Large intestine (tissue), 3 donors: ENCODE results near the gene CAPN5. TPM values are rescaled to one million over a fixed set of nuclear protein-coding genes. Genes with fewer than 3 reads are reported as not detected.
"Not testable (repeated sequence)": the region's sequence is repeated elsewhere in the genome, so short reads cannot be mapped to it uniquely, and the experiment has no call there.

Experiments
- DNase-seq, 2 donors: peaks; one replicate each; pipeline versions ENCODE4 v3.0.0 to v3.0.0-alpha.2; 2013
- H3K27ac ChIP-seq: one replicate; pipeline ENCODE4 v1.5.1; 2013; ENCODE audit warnings: low read length
- H3K27me3 ChIP-seq: 2 replicates; pipeline ENCODE4 v1.6.1; 2013; ENCODE audit warnings: low read length; ENCODE audit not compliant: control insufficient read depth, insufficient read depth
- H3K36me3 ChIP-seq: 2 replicates; pipeline ENCODE4 v1.6.1; 2013; ENCODE audit warnings: low read length; ENCODE audit not compliant: control insufficient read depth, insufficient read depth
- H3K4me1 ChIP-seq: one replicate; pipeline ENCODE4 v1.6.1; 2013; ENCODE audit warnings: low read length; ENCODE audit not compliant: control insufficient read depth, insufficient read depth
- H3K4me3 ChIP-seq: one replicate; pipeline ENCODE4 v1.5.1; 2013; ENCODE audit warnings: low read length
- H3K9me3 ChIP-seq: one replicate; pipeline ENCODE4 v1.6.1; 2013; ENCODE audit warnings: mild to moderate bottlenecking, low read depth, low read length, moderate library complexity; ENCODE audit not compliant: control insufficient read depth
- WGBS: methylation state at CpG from one replicate; pipeline ENCODE4 v1.1.5; 2013; ENCODE audit warnings: low lambda C conversion rate; ENCODE audit not compliant: insufficient coverage; 5-methylcytosine and 5-hydroxymethylcytosine counted together
- polyA plus RNA-seq: library from polyadenylated mRNA; unstranded; fragments of 120-200 nt; gene quantifications from one replicate; pipeline ENCODE4 v1.2.1, GENCODE V29; 2013

CAPN5 gene
- polyA plus RNA-seq, 1 donor, result 40.2 TPM

DNA sequence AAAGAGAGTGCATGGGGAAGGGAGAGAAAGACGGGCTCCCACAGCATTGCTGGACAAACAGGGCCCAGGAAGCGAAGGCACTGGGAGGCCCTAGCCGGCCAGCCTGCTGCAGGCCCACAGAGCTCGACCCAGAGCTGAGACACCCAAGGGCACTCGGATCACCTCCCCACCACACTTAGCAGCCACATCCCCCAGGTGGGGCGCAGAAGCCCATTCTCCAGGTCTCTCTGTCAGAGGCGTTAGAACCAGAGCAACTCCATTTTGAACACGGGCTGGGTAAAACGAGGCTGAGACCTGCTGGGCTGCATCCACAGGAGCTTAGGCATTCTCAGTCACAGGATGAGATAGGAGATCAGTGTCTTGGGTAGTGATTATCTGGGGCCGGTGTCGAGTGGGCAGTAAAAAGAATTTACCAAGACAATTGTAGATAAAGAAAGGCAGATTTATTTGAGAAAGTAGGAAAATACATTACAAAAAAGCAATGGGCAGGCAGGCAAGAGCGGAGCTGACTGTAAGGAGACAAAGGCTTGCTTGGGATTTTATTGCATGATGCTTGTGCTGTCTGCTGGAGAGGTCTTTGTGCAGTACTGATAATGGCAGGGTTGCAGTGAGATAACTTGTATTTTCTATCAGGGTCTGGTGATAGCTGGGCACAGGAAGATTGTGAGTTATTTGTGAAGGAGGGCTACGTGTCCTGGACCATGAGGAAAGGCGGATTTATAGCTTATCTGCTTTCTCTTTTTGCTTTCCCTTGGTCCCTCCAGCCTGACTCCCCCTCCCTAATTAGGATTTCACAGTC, 13.4 kb upstream of the CAPN5 start:
- no peak overlapping the region for H3K4me3 ChIP-seq
- H3K4me1 ChIP-seq, result peaks cover 11% of the 10 kb centered on the region
- no peak for DNase-seq
- no peaks in the 10 kb centered on the region for H3K27me3 ChIP-seq
- H3K27ac ChIP-seq, result no peak overlapping the region
- H3K36me3 ChIP-seq, result no peaks in the 10 kb centered on the region
- 20% methylated on average over 2 of the region's 14 CpGs for WGBS
- H3K9me3 ChIP-seq, result peaks cover 25% of the 10 kb centered on the region

DNA sequence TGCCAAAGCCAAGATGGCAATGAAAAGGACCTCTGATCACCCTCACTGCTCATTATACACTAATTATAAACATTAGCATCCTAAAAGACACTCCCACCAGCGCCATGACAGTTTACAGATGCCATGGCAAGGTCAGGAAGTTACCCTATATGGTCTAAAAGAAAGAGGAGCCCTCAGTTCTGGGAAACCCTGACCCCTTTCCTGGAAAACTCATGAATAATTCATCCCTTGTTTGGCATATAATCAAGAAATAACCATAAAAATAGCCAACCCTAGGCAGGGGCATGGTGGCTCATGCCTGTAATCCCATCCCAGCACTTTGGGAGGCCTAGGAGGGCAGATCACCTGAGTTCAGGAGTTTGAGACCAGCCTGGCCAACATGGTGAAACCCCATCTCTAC, 12.7 kb upstream of the CAPN5 start:
- DNase-seq, result no peak
- Histone ChIP-seq H3K27ac (no peak overlapping the region), H3K9me3 (peaks cover 25% of the 10 kb centered on the region), H3K27me3 (no peaks in the 10 kb centered on the region), H3K4me3 (no peak overlapping the region), H3K36me3 (no peaks in the 10 kb centered on the region), H3K4me1 (peaks cover 5% of the 10 kb centered on the region)
- no CpG with 5 or more reads among the region's 1 CpG for WGBS

DNA sequence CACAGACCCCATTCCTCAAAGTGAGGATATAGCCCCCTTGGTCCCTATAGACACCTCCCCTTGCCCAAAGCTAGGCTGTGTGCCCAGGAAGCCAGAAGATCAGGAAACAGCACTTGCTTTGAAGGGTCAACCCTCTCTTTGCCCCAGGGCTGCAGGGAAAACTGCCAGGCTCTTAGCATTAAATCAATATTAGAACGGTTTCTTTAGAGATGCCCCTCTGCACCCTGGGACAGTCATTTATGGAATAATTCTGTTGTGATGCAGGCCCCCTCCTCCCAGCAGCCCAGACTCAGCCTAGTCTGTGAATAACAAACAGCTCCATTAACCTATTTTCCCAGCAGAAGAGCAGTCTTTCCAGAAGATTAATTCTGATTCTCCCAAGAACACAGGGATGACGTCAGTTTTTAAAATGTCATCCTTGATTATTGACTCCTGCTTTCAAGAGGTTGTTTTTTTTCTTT, 11.6 kb upstream of the CAPN5 start:
- Histone ChIP-seq H3K36me3 (no peaks in the 10 kb centered on the region), H3K4me1 (no peaks in the 10 kb centered on the region), H3K27ac (no peak overlapping the region), H3K4me3 (no peak overlapping the region), H3K9me3 (peaks cover 25% of the 10 kb centered on the region), H3K27me3 (no peaks in the 10 kb centered on the region)
- no peak for DNase-seq
- 100% methylated on average over 1 of the region's 2 CpGs for WGBS

DNA sequence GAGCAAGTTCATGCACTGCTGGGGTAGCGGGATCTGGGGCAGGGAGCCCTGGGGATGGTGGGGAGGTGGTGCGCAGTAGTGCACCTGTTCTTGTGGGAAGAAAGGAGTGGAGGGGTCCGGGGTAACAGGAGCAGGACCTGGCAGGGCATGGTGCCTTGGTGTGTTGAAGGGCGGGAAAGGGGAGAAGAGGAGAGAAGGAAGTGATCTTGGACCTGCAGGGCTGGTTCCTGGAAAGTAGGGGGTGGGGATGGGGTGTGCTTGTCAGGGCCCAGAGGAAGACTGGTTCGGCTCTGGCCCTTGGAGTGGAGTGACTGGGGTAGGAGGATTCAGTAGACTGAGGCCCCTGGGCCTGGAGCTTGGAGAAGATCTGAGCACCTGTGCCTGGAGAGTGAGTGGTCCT, 10.9 kb upstream of the CAPN5 start:
- H3K27ac ChIP-seq, result no peak overlapping the region
- H3K36me3 ChIP-seq, result no peaks in the 10 kb centered on the region
- WGBS, result 100% methylated on average over 2 of the region's 5 CpGs
- no peaks in the 10 kb centered on the region for H3K4me1 ChIP-seq
- no peak for DNase-seq
- H3K4me3 ChIP-seq, result no peak overlapping the region
- H3K27me3 ChIP-seq, result no peaks in the 10 kb centered on the region
- peaks cover 25% of the 10 kb centered on the region for H3K9me3 ChIP-seq

DNA sequence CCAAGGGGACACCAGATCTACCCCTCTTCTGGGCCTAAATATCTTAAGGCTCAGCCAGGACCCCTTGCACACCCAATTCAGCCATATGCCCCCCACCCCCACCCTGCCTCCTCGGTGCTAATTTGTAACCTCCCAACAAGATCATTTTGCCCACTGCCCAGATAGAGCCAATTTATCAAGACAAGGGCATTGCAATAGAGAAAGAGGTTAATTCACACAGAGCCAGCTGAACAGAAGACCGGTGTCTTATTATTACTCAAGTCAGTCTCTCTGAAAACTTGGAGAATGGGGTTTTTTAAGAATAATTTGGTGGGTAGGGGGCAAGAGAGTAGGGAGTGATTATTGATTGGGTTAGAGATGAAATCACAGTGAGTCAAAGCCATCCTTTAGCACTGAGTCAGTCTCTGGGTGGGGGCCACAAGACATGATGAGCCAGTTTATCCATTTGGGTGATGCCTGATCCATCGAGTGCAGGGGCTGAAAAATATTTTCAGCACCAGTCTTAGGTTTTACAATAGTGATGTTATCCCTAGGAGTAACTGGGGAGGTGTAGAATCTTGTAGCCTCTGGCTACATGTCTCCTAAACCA, 9.9 kb upstream of the CAPN5 start:
- DNase-seq, result no peak
- WGBS, result no CpG with 5 or more reads among the region's 3 CpGs
- Histone ChIP-seq H3K4me3 (no peak overlapping the region), H3K27ac (no peak overlapping the region), H3K36me3 (no peaks in the 10 kb centered on the region), H3K9me3 (peaks cover 25% of the 10 kb centered on the region), H3K4me1 (no peaks in the 10 kb centered on the region), H3K27me3 (no peaks in the 10 kb centered on the region)

DNA sequence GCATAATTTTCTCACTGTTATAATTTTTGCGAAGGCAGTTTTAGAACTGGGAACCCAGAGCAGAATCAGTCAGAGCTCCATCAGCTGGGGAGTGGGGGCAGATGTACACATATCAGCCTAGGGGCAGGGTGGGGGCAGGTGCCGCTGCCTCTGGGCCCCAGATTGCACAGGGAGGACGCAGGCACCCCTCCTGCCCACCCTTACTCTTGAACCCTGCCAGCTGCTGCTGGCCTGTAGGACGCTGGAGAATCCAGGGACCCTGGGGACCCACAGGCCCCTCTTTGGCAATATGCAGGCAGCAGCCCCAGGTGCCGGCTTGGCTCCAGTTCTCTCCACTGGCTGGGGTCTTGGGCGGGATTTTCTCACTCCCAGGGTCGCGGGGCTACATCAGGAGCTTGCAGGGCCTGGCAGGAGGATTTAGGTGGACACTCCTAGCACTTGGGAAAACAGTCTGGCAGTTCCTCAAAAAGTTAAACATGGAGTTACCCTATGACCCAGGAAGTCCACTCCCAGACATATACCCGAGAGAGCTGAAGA, 8.8 kb upstream of the CAPN5 start:
- DNase-seq, result no peak
- WGBS, result no CpG with 5 or more reads among the region's 9 CpGs
- Histone ChIP-seq H3K4me1 (peaks cover 2% of the 10 kb centered on the region), H3K4me3 (no peak overlapping the region), H3K27me3 (no peaks in the 10 kb centered on the region), H3K27ac (no peak overlapping the region), H3K9me3 (peaks cover 25% of the 10 kb centered on the region), H3K36me3 (no peaks in the 10 kb centered on the region)

DNA sequence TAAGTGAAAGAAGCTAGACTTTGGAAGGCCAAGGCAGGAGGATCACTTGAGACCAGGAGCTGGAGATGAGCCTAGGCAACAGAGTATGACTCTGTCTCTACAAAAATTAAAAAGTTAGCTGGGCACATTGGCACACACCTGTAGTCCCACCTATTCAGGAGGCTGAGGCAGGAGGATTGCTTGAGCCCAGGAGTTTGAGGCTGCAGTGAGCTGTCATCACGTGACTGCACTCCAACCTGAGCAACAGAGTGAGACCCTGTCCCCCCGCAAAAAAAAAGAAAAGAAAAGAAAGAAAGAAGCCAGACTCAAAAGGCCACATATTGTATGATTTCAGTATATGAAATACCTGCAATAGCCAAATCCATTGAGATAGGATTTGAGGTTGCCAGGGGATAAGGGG, 7.9 kb upstream of the CAPN5 start:
- Histone ChIP-seq H3K9me3 (peaks cover 25% of the 10 kb centered on the region), H3K27me3 (no peaks in the 10 kb centered on the region), H3K4me3 (no peak overlapping the region), H3K27ac (no peak overlapping the region), H3K36me3 (no peaks in the 10 kb centered on the region), H3K4me1 (peaks cover 4% of the 10 kb centered on the region)
- no CpG with 5 or more reads among the region's 2 CpGs for WGBS
- DNase-seq, result no peak

- no peak overlapping the region for H3K27ac ChIP-seq
- peaks cover 13% of the 10 kb centered on the region for H3K4me1 ChIP-seq
- H3K27me3 ChIP-seq, result no peaks in the 10 kb centered on the region
- no peak overlapping the region for H3K4me3 ChIP-seq
- peaks cover 25% of the 10 kb centered on the region for H3K9me3 ChIP-seq
- WGBS, result no CpG with 5 or more reads among the region's 5 CpGs
- H3K36me3 ChIP-seq, result no peaks in the 10 kb centered on the region
- DNase-seq, result no peak
Observed at GRCh38 chr11:77059806-77060205, 7.0 kb upstream of the CAPN5 start.

- H3K9me3 ChIP-seq, result peaks cover 25% of the 10 kb centered on the region
- no peak overlapping the region for H3K27ac ChIP-seq
- no peak for DNase-seq
- no peak overlapping the region for H3K4me3 ChIP-seq
- H3K27me3 ChIP-seq, result no peaks in the 10 kb centered on the region
- no peaks in the 10 kb centered on the region for H3K36me3 ChIP-seq
- WGBS, result 100% methylated on average over 2 of the region's 4 CpGs
- H3K4me1 ChIP-seq, result peaks cover 18% of the 10 kb centered on the region
Observed at GRCh38 chr11:77060234-77060633, 6.5 kb upstream of the CAPN5 start.

GRCh38 chr11:77061258-77061657, 5.5 kb upstream of the CAPN5 start:
- DNase-seq, result peak in 1 of 2 donors; percentile 57
- WGBS, result 60% methylated on average over 1 of the region's 4 CpGs
- not testable (repeated sequence) for H3K27ac ChIP-seq

More at GRCh38 chr11:77061258-77061657, 5.5 kb upstream of the CAPN5 start:
- not testable (repeated sequence) for H3K27me3 ChIP-seq, H3K4me3 ChIP-seq, H3K36me3 ChIP-seq
- H3K4me1 ChIP-seq, result peaks cover 28% of the 10 kb centered on the region
- peaks cover 17% of the 10 kb centered on the region for H3K9me3 ChIP-seq
